Astrocyte (in vitro differentiated cells and primary cell): ENCODE data around the gene ANKS6. TPM values are rescaled to one million over a fixed set of nuclear protein-coding genes. Genes with fewer than 3 reads are reported as not detected.

Experiments
- DNase-seq: peaks from one replicate; pipeline ENCODE4 v3.0.0-alpha.2; 2010; ENCODE audit warnings: low read depth
- FAIRE-seq: peaks from 2 replicates; lab custom pipeline; 2011; peaks lifted over from hg19 to GRCh38; lab: Jason Lieb, UNC
- H2AFZ ChIP-seq: 2 replicates; pipeline ENCODE4 v1.6.0; 2012; ENCODE audit warnings: low read depth, low read length, inconsistent platforms
- H3K27ac ChIP-seq: 2 replicates; pipeline ENCODE4 v1.5.1; 2011; ENCODE audit warnings: low read depth, low read length, inconsistent platforms
- H3K27me3 ChIP-seq: 2 replicates; pipeline ENCODE4 v1.6.0; 2011; ENCODE audit warnings: low read length, inconsistent platforms; ENCODE audit not compliant: insufficient read depth
- H3K36me3 ChIP-seq: 2 replicates; pipeline ENCODE4 v1.5.1; 2011; ENCODE audit warnings: low read length, inconsistent platforms; ENCODE audit not compliant: insufficient read depth
- H3K4me1 ChIP-seq: 2 replicates; pipeline ENCODE4 v1.5.1; 2011; ENCODE audit warnings: low read length, inconsistent platforms; ENCODE audit not compliant: insufficient read depth
- H3K4me2 ChIP-seq: 2 replicates; pipeline ENCODE4 v1.6.0; 2012; ENCODE audit warnings: low read length, inconsistent platforms
- H3K4me3 ChIP-seq: 2 replicates; pipeline ENCODE4 v1.5.1; 2011; ENCODE audit warnings: low read depth, mild to moderate bottlenecking, low read length, inconsistent platforms; ENCODE audit not compliant: insufficient read depth
- H3K79me2 ChIP-seq: 2 replicates; pipeline ENCODE4 v1.6.0; 2012; ENCODE audit warnings: mild to moderate bottlenecking, low read length, inconsistent platforms; ENCODE audit not compliant: insufficient read depth
- H3K9ac ChIP-seq: 2 replicates; pipeline ENCODE4 v1.6.0; 2012; ENCODE audit warnings: mild to moderate bottlenecking, low read length, inconsistent platforms
- H3K9me3 ChIP-seq: 2 replicates; pipeline ENCODE4 v1.5.1; 2012; ENCODE audit warnings: low read depth, mild to moderate bottlenecking, low read length, inconsistent platforms; ENCODE audit not compliant: insufficient read depth
- H4K20me1 ChIP-seq: 2 replicates; pipeline ENCODE4 v1.6.0; 2012; ENCODE audit warnings: low read length, inconsistent platforms; ENCODE audit not compliant: insufficient read depth
- H3K27ac Mint-ChIP-seq: one replicate; pipeline ENCODE4 v1.8.0; 2021; ENCODE audit warnings: mild to moderate bottlenecking, mixed read lengths; ENCODE audit not compliant: unreplicated experiment
- H3K27me3 Mint-ChIP-seq: one replicate; pipeline ENCODE4 v1.8.0; 2021; ENCODE audit warnings: low read depth, mixed read lengths; ENCODE audit not compliant: unreplicated experiment
- H3K36me3 Mint-ChIP-seq: one replicate; pipeline ENCODE4 v1.8.0; 2021; ENCODE audit warnings: low read depth, mixed read lengths; ENCODE audit not compliant: unreplicated experiment
- H3K4me1 Mint-ChIP-seq: one replicate; pipeline ENCODE4 v1.8.0; 2021; ENCODE audit warnings: low read depth, mixed read lengths; ENCODE audit not compliant: unreplicated experiment
- H3K4me3 Mint-ChIP-seq: one replicate; pipeline ENCODE4 v1.8.0; 2021; ENCODE audit warnings: mild to moderate bottlenecking, moderate library complexity, mixed read lengths; ENCODE audit not compliant: unreplicated experiment
- H3K9me3 Mint-ChIP-seq: one replicate; pipeline ENCODE4 v1.8.0; 2021; ENCODE audit warnings: mild to moderate bottlenecking, mixed read lengths; ENCODE audit not compliant: unreplicated experiment
- CTCF ChIP-seq: IDR thresholded peaks from 2 replicates; pipeline ENCODE4 v1.5.1; 2011; ENCODE audit warnings: low read depth, mild to moderate bottlenecking, inconsistent platforms, low read length, moderate library complexity; ENCODE audit not compliant: insufficient read depth
- EZH2 ChIP-seq: IDR thresholded peaks from 2 replicates; pipeline ENCODE4 v1.6.1; 2012; ENCODE audit warnings: mild to moderate bottlenecking, low read length, inconsistent platforms; ENCODE audit not compliant: insufficient read depth
- total RNA-seq: library from RNA; stranded (reverse); gene quantifications from 2 replicates; pipeline ENCODE4 v1.2.1, GENCODE V29; 2021

Gene ANKS6
- total RNA-seq, 1 donor from 2014 or later = 16.7 TPM

GRCh38 chr9:98780059-98780749 is 16.2 kb downstream of the ANKS6 start:
- FAIRE-seq = no peak
- no peak overlapping the region for H3K27ac ChIP-seq
- Mint-ChIP-seq H3K27ac (no peak overlapping the region), H3K9me3 (no peaks in the 10 kb centered on the region), H3K36me3 (peaks cover 13% of the 10 kb centered on the region), H3K27me3 (no peaks in the 10 kb centered on the region), H3K4me3 (no peak overlapping the region), H3K4me1 (peaks cover 9% of the 10 kb centered on the region)
- H3K36me3 ChIP-seq = peaks cover 3% of the 10 kb centered on the region
- H3K9ac ChIP-seq = no peak overlapping the region
- peaks cover 4% of the 10 kb centered on the region for H4K20me1 ChIP-seq
- no peak for TF ChIP-seq CTCF
- no peak for TF ChIP-seq EZH2
- H2AFZ ChIP-seq = no peak overlapping the region
- H3K4me3 ChIP-seq = no peak overlapping the region
- H3K79me2 ChIP-seq = no peaks in the 10 kb centered on the region
- H3K4me1 ChIP-seq = no peaks in the 10 kb centered on the region
- DNase-seq = no peak
- H3K9me3 ChIP-seq = no peaks in the 10 kb centered on the region
- no peaks in the 10 kb centered on the region for H3K27me3 ChIP-seq
- no peak overlapping the region for H3K4me2 ChIP-seq

- Histone ChIP-seq H3K27me3 (no peaks in the 10 kb centered on the region), H3K9me3 (no peaks in the 10 kb centered on the region), H3K79me2 (no peaks in the 10 kb centered on the region), H3K4me3 (no peak overlapping the region), H3K9ac (no peak overlapping the region), H3K4me1 (no peaks in the 10 kb centered on the region), H3K27ac (no peak overlapping the region), H3K4me2 (no peak overlapping the region), H4K20me1 (peaks cover 3% of the 10 kb centered on the region), H2AFZ (no peak overlapping the region), H3K36me3 (peaks cover 3% of the 10 kb centered on the region)
- Mint-ChIP-seq H3K4me3 (no peak overlapping the region), H3K27me3 (no peaks in the 10 kb centered on the region), H3K36me3 (peaks cover 9% of the 10 kb centered on the region), H3K27ac (peak overlapping the region; percentile 59), H3K9me3 (no peaks in the 10 kb centered on the region), H3K4me1 (peaks cover 10% of the 10 kb centered on the region)
- TF ChIP-seq CTCF = no peak
- no peak for TF ChIP-seq EZH2
- DNase-seq (no peak), FAIRE-seq (no peak)
Measured at GRCh38 chr9:98778711-98779530, 17.4 kb downstream of the ANKS6 start.

GRCh38 chr9:98778251-98778650 is 18.1 kb downstream of the ANKS6 start:
- FAIRE-seq (no peak), DNase-seq (no peak)
- no peak overlapping the region for H3K27ac ChIP-seq
- Mint-ChIP-seq H3K9me3 (no peaks in the 10 kb centered on the region), H3K27ac (no peak overlapping the region), H3K4me3 (no peak overlapping the region), H3K4me1 (peaks cover 10% of the 10 kb centered on the region), H3K27me3 (no peaks in the 10 kb centered on the region), H3K36me3 (peaks cover 11% of the 10 kb centered on the region)
- H2AFZ ChIP-seq = no peak overlapping the region
- H3K36me3 ChIP-seq = peaks cover 3% of the 10 kb centered on the region
- no peak overlapping the region for H3K4me2 ChIP-seq
- H3K79me2 ChIP-seq = no peaks in the 10 kb centered on the region
- H3K9ac ChIP-seq = no peak overlapping the region
- peaks cover 3% of the 10 kb centered on the region for H4K20me1 ChIP-seq
- H3K4me1 ChIP-seq = no peaks in the 10 kb centered on the region
- TF ChIP-seq CTCF (no peak), EZH2 (no peak)
- H3K9me3 ChIP-seq = no peaks in the 10 kb centered on the region
- no peaks in the 10 kb centered on the region for H3K27me3 ChIP-seq
- H3K4me3 ChIP-seq = no peak overlapping the region
